Left kidney (tissue), 2 donors: ENCODE measurements around the gene SLC22A31. TPM values are rescaled to one million over a fixed set of nuclear protein-coding genes. Genes with fewer than 3 reads are reported as not detected.
A peak's percentile ranks its signal among the peaks of the same experiment; 100 is the strongest.
"Not testable (repeated sequence)": the region's sequence is repeated elsewhere in the genome, so short reads cannot be mapped to it uniquely, and the experiment has no call there.

Experiments used
- DNase-seq: peaks from one replicate; pipeline ENCODE4 v3.0.0-alpha.2; 2013
- polyA plus RNA-seq: library from polyadenylated mRNA; unstranded; fragments of 120-200 nt; gene quantifications from one replicate; pipeline ENCODE4 v1.2.1, GENCODE V29; 2013; ENCODE audit not compliant: insufficient read length

Gene SLC22A31
- polyA plus RNA-seq, 1 donor, result 0.48 TPM

DNA sequence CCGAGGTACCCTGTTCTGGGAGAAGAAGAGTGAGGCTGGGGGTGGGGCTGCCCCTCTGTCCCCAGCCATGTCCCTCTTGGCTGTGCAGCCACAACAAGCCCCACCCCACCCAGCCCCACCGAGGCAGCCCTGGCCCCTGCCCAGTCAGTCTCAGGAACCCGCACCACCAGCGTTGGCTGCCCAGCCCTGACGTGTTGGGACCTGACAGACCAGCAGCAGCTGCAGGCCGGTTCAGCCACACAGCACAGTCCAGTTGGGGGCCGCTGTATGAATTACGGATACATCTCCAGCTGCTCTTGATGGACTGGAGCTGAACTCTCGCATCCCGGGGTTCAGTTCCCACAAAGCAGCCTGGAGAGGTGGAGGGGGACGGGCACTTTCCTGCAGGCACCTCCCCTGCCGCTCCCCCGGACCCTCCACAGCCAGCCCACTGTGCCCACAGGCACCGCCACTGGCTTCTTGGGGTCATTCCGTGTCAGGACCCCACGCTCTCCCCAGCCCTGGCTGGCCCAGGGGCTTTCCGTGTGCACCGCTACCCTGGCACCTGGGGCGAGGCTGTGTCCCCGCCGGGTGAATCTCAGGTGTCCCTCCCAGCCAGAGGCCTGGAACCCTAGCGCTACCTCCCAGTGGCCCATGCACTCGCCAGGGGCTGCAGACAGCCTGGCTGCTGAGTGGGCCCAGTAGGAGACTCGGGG lies 21.7 kb downstream of the SLC22A31 start:
- DNase-seq, result no peak

DNA sequence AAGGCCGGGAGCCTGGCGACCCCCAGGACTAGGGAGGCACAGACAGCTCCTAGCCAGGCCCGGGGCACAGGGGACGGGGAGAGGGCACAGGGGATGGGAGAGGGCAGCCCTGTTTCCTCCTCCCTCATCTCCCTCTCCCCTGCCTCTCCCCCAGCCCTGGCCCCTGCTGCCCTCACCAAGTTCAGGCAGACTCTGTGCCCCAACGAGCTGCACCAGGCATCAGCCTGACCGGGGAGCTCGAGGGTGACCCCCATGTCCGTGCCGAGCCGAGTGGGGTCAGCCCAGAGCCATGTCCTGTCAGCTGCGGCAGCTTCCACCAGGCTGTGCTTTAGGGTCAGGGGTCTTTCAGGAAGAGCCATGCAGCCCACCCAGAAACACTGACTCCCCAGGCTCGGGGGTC lies 22.8 kb downstream of the SLC22A31 start:
- no peak for DNase-seq

DNA sequence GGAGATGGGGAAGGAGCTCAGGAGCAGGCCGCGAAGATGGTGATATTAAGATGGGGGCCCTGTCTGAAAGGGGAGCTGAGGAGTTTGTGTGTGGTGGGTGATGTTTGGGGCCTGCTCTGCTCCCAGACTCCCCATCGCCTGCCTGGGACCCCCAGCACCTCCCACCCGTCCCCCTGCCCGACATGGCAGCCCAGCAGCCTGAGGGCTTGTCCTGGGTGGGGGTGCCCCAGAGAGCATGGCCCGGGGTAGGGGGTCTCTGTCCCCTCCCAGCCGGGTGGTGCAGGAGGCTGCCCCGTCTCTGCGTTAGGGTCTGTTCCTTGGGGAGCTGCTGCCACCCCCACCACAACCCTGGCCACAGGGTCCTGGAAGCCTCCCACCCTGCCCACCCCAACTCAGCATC lies 23.6 kb downstream of the SLC22A31 start:
- no peak for DNase-seq

DNA sequence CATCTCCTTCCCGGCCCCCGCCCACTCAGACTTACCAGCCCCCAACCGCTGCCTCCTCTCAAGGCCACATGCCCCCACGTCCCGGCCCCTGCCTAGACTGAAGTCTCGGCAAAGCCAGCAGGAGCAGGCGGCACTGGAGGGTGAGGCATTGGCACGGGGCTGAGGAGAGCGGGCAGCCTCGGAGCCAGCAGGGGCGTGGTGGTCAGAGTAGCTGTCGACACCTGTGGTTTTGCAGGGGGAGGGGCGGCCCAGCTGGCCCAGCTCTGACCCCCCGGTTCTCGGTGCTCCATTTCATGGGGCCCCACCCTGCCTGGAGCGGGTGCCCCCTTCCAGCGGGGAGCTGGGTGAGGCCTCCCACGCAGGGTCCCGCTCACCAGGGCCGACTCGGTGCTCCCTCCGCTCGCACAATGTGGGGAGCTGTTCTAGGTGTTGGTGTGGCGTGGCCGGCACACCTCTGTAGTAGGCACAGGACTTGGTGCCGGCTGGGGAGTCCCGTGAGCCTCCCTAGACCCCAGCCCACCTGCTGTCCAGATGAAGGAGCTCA lies 24.1 kb downstream of the SLC22A31 start:
- no peak for DNase-seq

DNA sequence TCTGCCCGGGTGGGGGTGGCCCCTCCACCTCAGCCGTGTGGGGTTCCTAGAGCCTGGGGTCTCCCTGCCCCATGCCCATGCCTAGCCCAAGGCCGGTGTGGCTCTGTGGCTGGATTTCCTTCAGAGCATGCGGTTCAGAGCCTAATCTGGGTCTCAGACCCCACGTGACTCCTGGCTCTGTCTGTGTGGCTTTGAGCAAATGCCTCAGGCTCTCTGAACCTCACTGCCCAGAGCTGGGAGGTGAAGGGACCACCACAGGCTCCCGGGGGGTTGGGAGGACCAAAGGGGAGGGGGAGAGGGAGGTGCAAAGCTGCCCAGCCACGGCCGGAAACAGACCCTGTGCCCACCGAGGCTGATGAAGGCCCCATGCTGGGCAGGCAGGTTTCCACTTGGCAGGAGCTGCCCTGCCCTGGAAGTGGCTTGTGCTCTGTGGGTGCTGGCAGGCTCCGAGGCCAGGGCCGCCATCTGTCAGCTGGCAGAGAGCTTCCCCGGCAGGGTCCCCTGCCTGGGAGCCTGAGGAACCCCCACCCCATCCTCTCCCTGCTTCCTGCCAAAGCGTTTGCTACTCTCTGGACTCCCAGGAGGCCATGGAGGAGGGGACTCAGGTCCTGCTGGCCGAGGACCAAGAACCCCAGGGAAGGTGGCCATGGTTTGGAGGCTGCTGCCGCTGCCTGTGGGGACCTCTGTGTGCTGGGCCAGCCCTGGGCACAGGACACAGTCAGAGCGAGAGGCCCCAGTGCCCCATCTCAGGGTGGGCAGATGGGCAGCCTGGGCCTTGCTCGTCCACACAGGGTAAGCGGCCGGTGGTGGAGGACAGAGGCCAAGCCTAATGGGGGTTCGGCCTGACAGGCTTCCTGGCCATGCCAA lies 24.8 kb downstream of the SLC22A31 start:
- DNase-seq, result no peak

DNA sequence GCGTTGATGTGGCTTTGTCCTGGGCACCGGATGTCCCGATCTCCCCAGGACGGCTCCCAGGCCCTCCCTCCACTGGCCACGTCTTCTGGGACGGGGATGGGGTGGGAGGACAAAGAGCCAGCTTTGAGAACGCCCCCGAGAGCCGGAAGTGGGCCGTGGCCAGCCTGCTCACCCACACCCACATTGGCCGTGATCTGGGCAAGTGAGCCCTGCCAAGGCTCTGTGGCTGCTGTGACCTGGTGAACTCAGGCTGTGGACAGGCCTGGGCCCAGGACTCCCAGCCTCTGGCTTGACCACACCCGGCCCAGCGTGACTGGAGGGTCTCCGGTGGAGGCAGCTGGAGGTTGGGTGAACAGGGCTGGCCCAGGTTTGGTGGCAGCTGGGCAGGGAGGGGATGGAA lies 25.5 kb downstream of the SLC22A31 start:
- no peak for DNase-seq

DNA sequence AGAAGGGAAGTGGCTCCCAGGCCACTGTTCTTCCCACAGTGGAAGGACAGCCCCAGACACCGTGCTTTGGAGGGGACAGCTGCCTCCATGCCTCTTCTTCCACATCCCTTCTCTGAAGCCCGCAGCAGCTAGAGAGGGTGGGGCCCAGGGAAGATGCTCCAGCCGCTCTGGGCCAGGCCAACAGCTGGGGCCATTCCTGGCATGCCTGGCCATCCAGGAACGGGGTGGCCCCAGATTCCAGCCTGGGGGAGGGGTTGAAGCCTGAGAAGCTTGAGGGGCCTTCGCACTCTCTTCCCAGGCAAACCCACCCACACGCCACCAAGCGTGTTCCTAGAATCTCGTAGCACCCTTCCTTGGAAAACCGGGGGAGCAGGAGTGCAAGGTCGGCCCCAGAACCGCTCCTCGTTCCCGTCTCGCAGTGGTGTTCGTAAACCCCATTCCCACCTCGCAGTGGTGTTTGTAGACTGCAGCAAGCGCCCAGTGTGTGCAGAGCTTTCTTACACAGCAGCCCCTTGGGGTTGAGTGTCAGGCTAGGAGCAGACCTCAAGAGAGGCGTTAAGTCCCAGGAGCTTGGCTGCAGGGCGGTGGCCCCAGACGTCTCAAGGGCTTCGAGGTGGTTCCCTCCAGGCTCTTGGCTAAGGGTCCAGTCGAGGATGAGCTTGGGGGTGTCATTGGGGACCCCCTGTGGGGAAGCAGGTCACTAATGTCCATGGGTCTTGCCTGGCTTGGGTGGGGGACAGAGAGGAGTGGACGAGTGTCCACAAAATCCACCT lies 26.1 kb downstream of the SLC22A31 start:
- DNase-seq, result no peak

DNA sequence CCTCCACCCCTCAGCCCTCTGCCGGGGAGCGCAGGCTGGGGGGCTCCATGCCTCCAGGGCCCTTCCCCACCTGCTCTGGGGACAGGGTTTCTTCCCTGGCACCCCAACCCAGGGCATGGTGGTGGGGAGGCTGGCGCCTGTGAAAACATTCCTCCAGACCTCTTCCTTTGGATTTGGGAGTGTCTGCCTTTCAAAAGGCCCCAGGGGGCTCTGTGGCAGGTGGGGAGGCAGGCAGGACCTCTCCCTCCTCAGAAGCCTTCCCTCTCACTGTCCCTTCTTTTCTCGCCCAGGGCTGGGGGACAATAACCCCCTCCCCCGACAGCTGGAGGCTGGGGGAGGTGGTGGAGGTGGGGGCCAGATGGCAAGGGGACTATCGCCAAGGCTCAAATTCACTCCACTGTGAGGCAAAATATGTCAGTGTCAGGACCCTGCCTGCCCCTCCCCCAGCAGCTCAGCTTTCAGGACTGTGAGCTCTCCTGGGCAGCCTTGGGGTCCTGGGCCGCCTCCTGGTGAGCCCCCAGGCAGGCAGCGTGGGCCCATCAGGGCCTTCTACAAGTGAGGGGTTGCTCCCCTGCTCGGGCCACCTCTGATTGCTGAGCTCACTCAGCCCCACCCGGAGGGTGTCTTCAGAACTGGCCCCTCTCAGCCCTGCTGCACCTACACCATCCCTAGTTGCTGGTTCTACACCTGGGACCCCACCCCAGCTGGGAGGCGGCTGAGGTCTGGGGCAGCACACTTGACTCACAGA lies 27.0 kb downstream of the SLC22A31 start:
- DNase-seq, result no peak

DNA sequence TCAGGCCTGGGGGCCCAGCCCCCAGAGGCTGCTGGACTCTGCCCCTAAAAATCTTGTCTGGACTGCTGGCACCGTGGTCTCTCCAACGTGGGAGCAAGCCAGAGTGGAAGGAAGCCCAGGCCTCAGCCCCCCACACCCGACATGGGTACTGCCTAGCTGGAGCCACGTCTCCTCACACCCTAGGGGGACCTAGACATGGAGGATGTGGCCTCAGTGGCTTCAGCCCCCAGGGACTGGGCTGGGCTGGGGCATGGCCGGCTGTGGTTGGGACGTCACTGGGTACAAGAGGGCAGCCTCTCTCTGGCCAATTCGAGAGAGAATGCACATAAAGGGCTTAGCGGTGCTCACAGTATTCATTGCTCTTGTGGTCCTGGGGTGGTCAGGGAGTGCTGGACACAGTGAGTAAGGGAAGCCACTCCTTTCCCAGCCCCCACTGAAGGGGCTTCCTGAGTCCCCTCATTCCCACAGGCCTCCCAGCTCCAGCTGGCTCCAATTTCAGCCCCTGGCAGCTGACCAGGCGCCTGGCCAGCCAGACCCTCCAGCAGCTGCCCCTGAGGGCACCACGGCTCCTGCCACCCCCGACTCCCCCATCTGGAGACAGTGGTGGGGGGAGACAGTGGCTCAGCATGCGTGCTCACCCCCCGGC lies 27.7 kb downstream of the SLC22A31 start:
- no peak for DNase-seq

DNA sequence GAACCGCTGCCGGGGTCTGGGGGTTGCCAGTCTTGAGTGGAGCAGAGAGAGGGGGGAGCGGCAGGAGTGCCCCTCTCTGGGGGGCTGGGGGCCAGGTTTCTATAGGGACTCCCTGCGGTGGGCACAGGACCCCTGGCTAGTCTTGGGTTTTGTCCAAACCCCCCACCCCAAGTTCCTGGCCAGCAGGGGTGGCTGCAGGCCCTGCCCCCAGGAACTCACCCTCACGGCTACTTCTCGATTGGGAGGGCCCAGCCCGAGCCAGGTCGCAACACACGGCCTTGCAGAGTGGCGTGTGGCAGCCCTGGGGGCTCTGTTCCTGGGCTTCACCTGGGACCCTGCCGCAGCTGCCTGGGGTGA lies 28.2 kb downstream of the SLC22A31 start:
- no peak for DNase-seq

DNA sequence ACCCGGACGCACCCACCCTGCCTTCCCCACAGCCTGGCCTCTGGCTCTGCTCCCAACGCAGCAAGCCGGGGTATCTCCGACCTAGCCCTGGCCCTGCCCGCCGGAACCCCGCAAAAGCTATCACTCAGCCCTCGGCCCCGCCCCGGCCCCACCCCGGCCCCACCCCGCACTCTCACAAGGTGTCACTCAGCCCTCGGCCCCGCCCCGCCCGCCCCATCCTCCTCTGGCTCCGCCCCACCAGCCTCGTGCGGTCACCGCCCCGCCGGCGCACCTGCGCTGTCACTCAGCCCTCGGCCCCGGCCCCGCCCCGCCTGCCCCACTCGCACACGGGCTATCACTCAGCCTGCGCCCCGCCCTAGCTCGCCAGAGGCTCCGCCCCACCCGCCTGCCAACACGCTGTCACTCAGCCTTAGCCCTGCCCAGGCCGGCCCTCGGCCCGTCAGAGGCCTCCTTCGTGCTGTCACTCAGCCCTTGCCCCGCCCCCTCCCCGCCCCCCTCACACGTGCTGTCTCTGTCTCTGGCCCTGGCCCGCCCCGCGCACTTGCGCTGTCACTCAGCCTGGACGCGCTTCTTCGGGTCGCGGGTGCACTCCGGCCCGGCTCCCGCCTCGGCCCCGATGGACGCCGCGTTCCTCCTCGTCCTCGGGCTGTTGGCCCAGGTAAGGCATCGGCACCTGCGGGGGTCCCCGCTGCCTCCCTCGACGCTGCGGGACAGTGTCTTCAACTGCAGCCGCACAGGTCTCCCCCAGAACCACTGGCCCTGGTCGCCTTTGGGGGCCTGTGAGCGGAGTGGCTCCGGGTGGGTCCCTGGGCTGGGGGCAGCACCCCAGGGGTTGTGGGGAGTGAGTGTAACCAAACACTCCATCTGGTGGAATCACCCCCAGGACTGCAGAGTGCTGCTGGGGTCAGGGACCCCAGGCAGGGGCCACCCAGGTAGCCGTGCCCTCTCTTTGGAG lies 28.8 kb downstream of the SLC22A31 start, which contains the start of gene CDH15:
TSS of gene CDH15 (plus strand) at position 533 of the 955 bp plus-strand sequence. CDS start at position 617, 84 bp downstream.
- peak; percentile 90 for DNase-seq

DNA sequence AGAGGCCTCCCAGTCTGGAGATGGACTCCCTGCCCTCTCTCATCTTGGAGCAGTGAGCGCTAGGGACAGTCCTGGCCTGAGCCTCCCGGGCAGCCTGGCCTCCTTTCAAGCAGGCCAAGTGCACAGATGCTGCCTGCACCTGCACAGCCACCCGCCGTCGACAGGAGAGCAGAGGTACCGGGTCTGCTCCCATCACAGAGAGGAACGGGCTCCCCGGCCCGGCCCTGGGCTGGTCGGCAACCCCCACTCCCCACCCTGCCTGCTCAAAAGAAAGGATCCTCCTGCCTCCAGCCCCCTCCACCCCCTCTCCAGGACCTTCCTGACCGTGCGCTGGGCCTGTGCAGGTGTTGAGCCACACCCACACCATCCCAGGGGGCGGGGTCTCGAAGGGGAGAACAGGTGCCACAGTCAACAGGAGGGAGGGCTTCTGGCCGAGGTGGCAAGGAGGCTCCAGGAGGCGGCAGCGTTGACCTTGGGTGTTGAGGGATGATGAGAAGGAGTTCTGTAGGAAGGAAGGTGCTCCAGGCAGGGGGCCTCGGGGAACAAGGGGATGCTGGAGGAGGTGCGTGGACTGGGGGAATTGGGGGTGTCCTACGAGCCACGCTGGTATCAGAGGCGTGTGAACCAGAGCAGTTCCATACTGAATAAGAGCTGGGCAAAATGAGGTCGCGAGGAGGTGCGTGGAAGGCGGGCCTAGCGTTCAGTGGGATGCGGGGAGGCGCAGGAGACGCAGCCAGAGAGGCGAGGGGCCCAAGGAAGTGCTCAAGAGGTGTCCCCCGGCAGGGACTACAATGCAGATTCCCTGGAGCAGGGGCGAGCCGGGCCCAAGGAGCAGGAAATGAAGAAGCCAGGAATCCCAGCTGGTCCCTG lies 29.8 kb downstream of the SLC22A31 start:
- DNase-seq, result no peak

DNA sequence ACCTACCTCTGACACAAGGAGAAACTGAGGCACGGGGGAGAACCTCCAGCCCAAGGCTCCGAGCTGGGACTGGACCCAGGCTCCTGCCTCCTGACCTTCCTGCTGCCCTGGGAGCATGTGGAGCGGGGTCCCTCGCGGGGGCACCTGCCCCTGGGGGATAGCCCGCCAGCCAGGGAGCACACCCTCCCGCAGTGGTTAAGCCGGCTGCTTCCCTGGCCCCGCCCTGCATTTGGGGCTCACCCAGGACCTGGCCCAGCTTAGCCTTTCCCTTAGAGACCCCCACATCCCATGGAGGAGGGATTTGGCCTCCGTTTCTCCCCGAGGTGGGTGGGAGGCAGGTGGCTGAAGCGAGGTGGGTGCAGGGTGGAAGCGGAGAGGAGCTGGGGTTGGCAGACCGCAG lies 30.6 kb downstream of the SLC22A31 start:
- no peak for DNase-seq

DNA sequence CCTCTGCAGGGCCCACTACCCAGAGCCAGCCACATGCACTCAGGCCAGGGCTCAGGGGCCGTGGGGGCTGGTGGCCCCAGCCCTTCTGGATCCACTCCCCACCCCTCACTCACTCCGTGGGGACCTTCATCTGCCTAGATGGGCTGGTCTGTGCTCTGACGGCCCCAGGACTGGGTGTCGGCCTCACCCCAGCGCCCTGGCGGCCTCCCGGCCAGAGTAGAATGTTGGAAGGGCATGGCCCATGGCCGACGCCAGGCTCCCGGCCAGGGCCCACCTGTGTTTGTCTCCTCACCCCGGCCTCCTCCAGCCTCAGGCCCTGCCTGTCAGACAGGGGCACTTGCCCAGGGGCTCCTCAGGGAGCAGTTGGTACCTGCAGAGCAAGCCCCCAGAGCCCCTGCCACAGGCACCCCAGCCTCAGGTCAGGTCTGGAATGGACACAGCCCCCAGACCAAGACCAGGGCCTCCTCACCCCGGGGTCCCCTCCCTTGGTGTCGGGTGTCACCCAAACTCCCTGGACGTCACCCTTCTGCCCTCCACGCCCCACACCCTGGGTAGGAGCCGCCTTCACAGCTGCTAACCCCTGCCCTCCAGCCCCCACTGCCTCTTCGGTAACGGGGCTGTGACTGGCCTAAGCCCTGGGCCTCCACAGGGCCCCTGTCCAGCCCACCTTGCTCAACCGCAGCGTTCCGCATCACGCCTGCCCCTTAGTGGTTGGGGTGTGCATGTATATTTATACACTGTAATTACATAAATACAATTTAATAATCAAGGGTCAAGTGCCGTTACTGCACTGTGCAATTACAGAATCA lies 31.8 kb downstream of the SLC22A31 start:
- DNase-seq, result no peak

DNA sequence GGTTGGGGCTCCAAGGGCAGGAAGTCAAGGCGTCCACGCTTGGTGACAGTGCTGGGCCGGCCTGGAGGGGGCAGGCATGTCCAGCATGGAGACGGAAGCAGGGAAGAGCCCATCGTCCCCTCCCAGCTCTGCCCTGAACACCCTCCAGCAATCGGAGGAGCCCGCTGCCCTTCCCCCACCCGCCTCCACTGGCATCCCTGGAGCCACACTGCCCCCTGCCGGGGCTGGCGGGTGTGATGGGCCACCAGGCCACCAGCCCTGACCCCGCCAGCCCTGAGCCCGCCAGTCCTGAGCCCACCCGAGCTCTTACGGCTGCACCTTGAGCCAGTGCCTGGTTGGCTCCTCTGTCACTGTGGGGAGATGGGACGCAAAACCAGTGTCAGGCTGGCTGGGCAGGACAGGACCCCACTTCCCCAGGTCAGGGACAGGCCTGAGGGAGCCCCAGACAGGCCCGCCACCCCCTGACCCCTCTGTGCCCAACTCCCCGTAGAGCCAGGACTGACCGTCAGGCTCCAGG lies 32.9 kb downstream of the SLC22A31 start:
- DNase-seq, result peak; percentile 80

DNA sequence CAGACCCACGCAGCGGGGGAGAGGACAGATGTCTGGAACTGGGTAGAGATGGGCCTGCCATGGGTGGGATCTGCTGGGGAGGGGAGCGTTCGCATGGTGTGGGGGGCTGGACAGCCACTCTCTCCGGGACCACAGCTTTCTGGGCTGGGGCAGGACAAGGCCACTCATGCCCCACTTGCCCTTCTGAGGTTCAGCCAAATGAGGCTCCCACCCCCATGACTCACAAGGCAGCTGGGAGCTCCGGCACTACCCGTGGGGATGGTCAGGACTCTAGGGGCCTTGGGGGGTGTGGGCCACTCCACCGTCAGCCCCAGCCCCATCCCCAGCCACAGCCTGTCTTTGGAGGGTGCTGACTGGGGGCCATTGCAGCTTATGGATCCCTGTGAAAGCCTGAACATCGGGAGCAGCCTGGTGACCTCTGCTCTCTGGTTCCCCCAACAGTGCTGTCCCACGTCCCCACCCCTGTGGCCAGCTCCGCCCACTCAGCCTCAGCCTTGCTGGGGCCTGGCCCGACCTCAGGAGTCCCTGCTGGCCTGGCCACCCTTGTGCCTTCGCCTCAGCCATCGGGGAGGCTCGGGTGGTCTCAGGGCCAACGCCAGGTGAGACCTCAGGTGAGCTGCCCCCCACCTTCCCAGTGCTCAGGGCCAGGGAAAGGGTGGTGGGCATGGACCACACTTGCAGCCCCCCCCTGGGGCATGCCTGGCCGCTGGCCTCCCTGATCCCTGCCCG lies 33.5 kb downstream of the SLC22A31 start:
- DNase-seq, result no peak

DNA sequence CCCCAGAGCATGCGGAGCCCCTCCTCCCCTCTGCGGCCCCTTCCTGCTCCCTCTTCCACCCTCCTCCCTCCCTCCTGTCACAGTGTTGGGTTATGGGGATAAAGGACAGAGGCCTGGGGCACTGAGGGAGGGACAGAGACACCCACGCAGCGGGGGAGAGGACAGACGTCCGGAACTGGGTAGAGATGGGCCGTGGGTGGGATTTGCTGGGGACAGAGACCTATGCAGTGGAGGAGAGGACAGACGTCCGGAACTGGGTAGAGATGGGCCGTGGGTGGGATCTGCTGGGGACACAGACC lies 34.7 kb downstream of the SLC22A31 start:
- not testable (repeated sequence) for DNase-seq
